ENCODE results near the gene ATP9B. TPM values are rescaled to one million over a fixed set of nuclear protein-coding genes. Genes with fewer than 3 reads are reported as not detected.
A peak's percentile ranks its signal among the peaks of the same experiment; 100 is the strongest.

ATP9B gene
- total RNA-seq, 1 donor from 2014 or later: 49.2 TPM

GRCh38 chr18:79400091-79400590 is 330.9 kb downstream of the ATP9B start:
- Mint-ChIP-seq H3K4me1 (peaks cover 67% of the 10 kb centered on the region), H3K9me3 (no peaks in the 10 kb centered on the region), H3K27ac (no peak overlapping the region), H3K36me3 (ENCODE audit: low read depth) (peaks cover 11% of the 10 kb centered on the region), H3K27me3 (no peaks in the 10 kb centered on the region), H3K4me3 (peak overlapping the region; percentile 53)
- CTCF ChIA-PET: no interaction called here
- POLR2A ChIA-PET: interaction anchor here (0.9 to 2.4 kb wide), 4 partner anchors 18 to 124 kb away, joined by 3 to 6 read pairs (median 5); no protein-coding TSS in a partner anchor
- no peak for TF ChIP-seq CTCF (IDR thresholded peaks at IDR 0.05)
- ATAC-seq (ENCODE audit: low read depth) (peak; percentile 33), DNase-seq (peak; percentile 66)
- intact Hi-C loops (cut with micrococcal nuclease): no loop called here

- ATAC-seq (ENCODE audit: low read depth) (peak; percentile 12), DNase-seq (no peak)
- no peak for TF ChIP-seq CTCF (IDR thresholded peaks at IDR 0.05)
- no peaks in the 10 kb centered on the region for H3K9me3 Mint-ChIP-seq
- no peaks in the 10 kb centered on the region for H3K27me3 Mint-ChIP-seq
- POLR2A ChIA-PET: interaction anchor here (0.9 to 2.2 kb wide), 4 partner anchors 19 to 123 kb away, joined by 3 to 6 read pairs (median 4); no protein-coding TSS in a partner anchor
- CTCF ChIA-PET: no interaction called here
- intact Hi-C loops (cut with micrococcal nuclease): no loop called here
- H3K4me3 Mint-ChIP-seq: peak overlapping the region; percentile 83
- H3K27ac Mint-ChIP-seq: peak overlapping the region; percentile 98
- H3K36me3 Mint-ChIP-seq (ENCODE audit: low read depth): peaks cover 13% of the 10 kb centered on the region
- H3K4me1 Mint-ChIP-seq: peaks cover 73% of the 10 kb centered on the region
These were observed 331.6 kb downstream of the ATP9B start for GRCh38 chr18:79400591-79401381.

GRCh38 chr18:79401494-79402208 is 332.5 kb downstream of the ATP9B start:
- no peak for TF ChIP-seq CTCF (IDR thresholded peaks at IDR 0.05)
- H3K4me3 Mint-ChIP-seq: peak overlapping the region; percentile 83
- ChIA-PET POLR2A (interaction anchor here (0.7 to 2.5 kb wide), 5 partner anchors 9 to 122 kb away, joined by 4 to 9 read pairs (median 5); no protein-coding TSS in a partner anchor), CTCF (interaction anchor here (1.6 kb wide), 1 partner anchor 21 kb away, joined by 4 read pairs; no protein-coding TSS in a partner anchor)
- intact Hi-C loops (cut with micrococcal nuclease): no loop called here
- H3K4me1 Mint-ChIP-seq: peaks cover 82% of the 10 kb centered on the region
- ATAC-seq (ENCODE audit: low read depth): no peak
- DNase-seq: no peak
- no peaks in the 10 kb centered on the region for H3K9me3 Mint-ChIP-seq
- H3K27ac Mint-ChIP-seq: peak overlapping the region; percentile 98
- H3K36me3 Mint-ChIP-seq (ENCODE audit: low read depth): peaks cover 19% of the 10 kb centered on the region
- H3K27me3 Mint-ChIP-seq: no peaks in the 10 kb centered on the region

GRCh38 chr18:79402209-79402576 is 333.0 kb downstream of the ATP9B start:
- CTCF ChIA-PET: interaction anchor here (1.6 kb wide), 1 partner anchor 22 kb away, joined by 4 read pairs; no protein-coding TSS in a partner anchor
- ATAC-seq (ENCODE audit: low read depth) (no peak), DNase-seq (no peak)
- peaks cover 85% of the 10 kb centered on the region for H3K4me1 Mint-ChIP-seq
- peak overlapping the region; percentile 98 for H3K27ac Mint-ChIP-seq
- no peak for TF ChIP-seq CTCF (IDR thresholded peaks at IDR 0.05)
- POLR2A ChIA-PET: interaction anchor here (0.7 to 2.5 kb wide), 4 partner anchors 9 to 122 kb away, joined by 4 to 15 read pairs (median 7); no protein-coding TSS in a partner anchor
- peaks cover 19% of the 10 kb centered on the region for H3K36me3 Mint-ChIP-seq (ENCODE audit: low read depth)
- H3K27me3 Mint-ChIP-seq: no peaks in the 10 kb centered on the region
- intact Hi-C loops (cut with micrococcal nuclease): no loop called here
- H3K4me3 Mint-ChIP-seq: peak overlapping the region; percentile 64
- no peaks in the 10 kb centered on the region for H3K9me3 Mint-ChIP-seq
